ENCODE data around the gene HSD3B7.
A peak's percentile ranks its signal among the peaks of the same experiment; 100 is the strongest.

HSD3B7 gene

DNA sequence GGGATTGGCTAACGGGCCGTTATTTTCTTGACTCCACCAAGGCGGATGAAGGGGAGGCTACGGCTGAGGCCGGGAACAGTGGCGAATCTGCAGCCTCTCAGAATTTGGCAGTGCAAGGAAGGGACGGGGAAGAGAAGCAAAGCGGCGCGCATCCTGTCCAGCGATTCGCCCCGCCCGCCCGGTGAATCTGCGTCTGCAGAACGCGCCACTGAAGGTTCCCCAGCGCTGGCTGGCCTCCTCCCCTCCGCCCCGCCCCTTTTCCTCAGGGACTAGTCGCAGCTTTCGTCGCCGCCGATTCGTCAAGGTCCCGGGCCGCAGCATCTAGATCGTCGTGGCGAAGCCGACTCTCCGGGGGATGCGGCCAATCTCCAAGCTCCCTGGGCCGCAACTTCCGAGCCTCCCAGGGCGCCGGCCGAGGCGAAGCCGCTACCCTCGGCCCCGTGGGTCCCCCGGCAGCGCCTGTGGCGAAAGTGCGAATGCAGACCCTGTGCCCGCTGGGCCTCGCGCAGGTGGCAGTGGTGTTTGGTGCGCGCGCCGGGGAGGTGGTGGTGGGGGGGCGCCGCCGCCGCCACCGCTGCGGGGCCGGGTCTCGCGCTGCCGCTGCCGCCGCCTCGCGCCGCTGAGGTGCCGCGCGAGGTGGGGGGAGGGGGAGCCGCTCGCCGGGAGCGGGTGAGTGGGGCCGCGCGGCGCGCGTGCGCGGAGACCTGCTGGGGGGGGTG lies 27.4 kb upstream of the HSD3B7 start, which contains the start of gene SETD1A:
SETD1A (plus strand) TSS at position 299 of the 719 bp plus-strand sequence. CDS start 978 bp downstream, outside the sequence.
- peak; percentile 83 for ATAC-seq
- TF ChIP-seq, protein P1, sequence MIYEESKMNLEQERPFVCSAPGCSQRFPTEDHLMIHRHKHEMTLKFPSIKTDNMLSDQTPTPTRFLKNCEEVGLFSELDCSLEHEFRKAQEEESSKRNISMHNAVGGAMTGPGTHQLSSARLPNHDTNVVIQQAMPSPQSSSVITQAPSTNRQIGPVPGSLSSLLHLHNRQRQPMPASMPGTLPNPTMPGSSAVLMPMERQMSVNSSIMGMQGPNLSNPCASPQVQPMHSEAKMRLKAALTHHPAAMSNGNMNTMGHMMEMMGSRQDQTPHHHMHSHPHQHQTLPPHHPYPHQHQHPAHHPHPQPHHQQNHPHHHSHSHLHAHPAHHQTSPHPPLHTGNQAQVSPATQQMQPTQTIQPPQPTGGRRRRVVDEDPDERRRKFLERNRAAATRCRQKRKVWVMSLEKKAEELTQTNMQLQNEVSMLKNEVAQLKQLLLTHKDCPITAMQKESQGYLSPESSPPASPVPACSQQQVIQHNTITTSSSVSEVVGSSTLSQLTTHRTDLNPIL (CRISPR knock-in tag; IDR thresholded peaks at IDR 0.05; ENCODE audit: low read depth): no peak
- TF ChIP-seq, protein P2, sequence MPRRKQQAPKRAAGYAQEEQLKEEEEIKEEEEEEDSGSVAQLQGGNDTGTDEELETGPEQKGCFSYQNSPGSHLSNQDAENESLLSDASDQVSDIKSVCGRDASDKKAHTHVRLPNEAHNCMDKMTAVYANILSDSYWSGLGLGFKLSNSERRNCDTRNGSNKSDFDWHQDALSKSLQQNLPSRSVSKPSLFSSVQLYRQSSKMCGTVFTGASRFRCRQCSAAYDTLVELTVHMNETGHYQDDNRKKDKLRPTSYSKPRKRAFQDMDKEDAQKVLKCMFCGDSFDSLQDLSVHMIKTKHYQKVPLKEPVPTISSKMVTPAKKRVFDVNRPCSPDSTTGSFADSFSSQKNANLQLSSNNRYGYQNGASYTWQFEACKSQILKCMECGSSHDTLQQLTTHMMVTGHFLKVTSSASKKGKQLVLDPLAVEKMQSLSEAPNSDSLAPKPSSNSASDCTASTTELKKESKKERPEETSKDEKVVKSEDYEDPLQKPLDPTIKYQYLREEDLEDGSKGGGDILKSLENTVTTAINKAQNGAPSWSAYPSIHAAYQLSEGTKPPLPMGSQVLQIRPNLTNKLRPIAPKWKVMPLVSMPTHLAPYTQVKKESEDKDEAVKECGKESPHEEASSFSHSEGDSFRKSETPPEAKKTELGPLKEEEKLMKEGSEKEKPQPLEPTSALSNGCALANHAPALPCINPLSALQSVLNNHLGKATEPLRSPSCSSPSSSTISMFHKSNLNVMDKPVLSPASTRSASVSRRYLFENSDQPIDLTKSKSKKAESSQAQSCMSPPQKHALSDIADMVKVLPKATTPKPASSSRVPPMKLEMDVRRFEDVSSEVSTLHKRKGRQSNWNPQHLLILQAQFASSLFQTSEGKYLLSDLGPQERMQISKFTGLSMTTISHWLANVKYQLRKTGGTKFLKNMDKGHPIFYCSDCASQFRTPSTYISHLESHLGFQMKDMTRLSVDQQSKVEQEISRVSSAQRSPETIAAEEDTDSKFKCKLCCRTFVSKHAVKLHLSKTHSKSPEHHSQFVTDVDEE (CRISPR knock-in tag; IDR thresholded peaks at IDR 0.05): 0 out of 2 replicates have a peak, but pooled peaks have one; percentile 10
- TF ChIP-seq GLIS3 (CRISPR knock-in tag; IDR thresholded peaks at IDR 0.05): 0 out of 2 replicates have a peak, but pooled peaks have one; percentile 2
- TF ChIP-seq TCF4 (CRISPR knock-in tag; IDR thresholded peaks at IDR 0.05; ENCODE audit: borderline replicate concordance): no peak
- no peak for TF ChIP-seq RARB (CRISPR knock-in tag; IDR thresholded peaks at IDR 0.05)
- no peak for TF ChIP-seq ZNF565 (CRISPR knock-in tag; conservative IDR thresholded peaks at IDR 0.05; ENCODE audit: low read depth)
- TF ChIP-seq, protein P3, sequence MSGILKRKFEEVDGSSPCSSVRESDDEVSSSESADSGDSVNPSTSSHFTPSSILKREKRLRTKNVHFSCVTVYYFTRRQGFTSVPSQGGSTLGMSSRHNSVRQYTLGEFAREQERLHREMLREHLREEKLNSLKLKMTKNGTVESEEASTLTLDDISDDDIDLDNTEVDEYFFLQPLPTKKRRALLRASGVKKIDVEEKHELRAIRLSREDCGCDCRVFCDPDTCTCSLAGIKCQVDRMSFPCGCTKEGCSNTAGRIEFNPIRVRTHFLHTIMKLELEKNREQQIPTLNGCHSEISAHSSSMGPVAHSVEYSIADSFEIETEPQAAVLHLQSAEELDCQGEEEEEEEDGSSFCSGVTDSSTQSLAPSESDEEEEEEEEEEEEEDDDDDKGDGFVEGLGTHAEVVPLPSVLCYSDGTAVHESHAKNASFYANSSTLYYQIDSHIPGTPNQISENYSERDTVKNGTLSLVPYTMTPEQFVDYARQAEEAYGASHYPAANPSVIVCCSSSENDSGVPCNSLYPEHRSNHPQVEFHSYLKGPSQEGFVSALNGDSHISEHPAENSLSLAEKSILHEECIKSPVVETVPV (CRISPR knock-in tag; IDR thresholded peaks at IDR 0.05): no peak
- TF ChIP-seq, protein P4, sequence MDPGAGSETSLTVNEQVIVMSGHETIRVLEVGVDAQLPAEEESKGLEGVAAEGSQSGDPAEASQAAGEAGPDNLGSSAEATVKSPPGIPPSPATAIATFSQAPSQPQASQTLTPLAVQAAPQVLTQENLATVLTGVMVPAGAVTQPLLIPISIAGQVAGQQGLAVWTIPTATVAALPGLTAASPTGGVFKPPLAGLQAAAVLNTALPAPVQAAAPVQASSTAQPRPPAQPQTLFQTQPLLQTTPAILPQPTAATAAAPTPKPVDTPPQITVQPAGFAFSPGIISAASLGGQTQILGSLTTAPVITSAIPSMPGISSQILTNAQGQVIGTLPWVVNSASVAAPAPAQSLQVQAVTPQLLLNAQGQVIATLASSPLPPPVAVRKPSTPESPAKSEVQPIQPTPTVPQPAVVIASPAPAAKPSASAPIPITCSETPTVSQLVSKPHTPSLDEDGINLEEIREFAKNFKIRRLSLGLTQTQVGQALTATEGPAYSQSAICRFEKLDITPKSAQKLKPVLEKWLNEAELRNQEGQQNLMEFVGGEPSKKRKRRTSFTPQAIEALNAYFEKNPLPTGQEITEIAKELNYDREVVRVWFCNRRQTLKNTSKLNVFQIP (CRISPR knock-in tag; IDR thresholded peaks at IDR 0.05; ENCODE audit: borderline replicate concordance, low read depth): no peak
- TF ChIP-seq ISL1 (CRISPR knock-in tag; IDR thresholded peaks at IDR 0.05): no peak
- no peak for TF ChIP-seq ZNF8 (CRISPR knock-in tag; IDR thresholded peaks at IDR 0.05)
- peak; percentile 25; the same call in 1 of the 2 replicates for TF ChIP-seq SNAI2 (CRISPR knock-in tag; IDR thresholded peaks at IDR 0.05)
- no peak for TF ChIP-seq CSDC2 (CRISPR knock-in tag; IDR thresholded peaks at IDR 0.05)
- no peak; the same call in 1 of the 2 replicates for TF ChIP-seq ESRRG (CRISPR knock-in tag; IDR thresholded peaks at IDR 0.05)

DNA sequence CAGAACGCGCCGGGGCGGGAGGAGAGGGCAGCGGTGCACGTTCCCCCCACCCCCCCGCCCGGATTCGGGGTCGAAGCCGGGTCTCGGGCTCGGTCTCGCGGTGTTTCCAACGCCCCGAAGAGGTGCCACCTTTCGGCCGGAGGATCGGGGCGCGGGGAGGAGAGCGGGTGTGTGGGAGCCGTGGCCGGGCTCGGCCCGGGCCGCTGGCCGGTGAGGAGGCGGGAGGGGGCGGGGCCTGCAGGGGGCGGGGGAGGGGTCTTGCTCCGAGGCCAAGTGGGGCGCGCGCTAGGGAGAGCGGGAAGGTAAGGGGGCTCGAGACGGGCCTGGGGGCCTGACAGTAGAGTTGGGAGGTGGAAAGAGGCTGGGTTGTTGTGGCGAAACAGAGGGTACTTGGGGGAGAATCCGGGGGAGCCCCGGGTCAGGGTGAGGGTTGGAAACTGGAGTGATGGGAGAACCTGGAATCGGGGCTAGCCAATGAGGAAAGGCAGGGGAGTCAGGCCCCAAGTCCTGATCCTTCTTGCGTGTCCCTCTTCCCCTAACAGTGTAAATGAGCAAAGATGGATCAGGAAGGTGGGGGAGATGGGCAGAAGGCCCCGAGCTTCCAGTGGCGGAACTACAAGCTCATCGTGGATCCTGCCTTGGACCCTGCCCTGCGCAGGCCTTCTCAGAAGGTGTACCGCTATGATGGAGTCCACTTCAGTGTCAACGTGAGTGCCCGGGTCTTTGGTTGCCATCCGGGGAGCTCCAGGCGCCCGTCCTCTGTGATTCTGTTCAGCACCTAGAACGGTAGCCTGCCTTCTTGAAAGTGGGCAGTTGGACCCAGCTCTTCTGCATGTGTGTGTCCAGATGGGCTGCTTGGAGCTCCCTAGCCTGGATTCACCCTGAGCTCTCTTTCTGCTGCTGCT lies 26.6 kb upstream of the HSD3B7 start:
- TF ChIP-seq RARB (CRISPR knock-in tag; IDR thresholded peaks at IDR 0.05): no peak
- TF ChIP-seq, protein P1 (CRISPR knock-in tag; IDR thresholded peaks at IDR 0.05; ENCODE audit: low read depth): no peak
- no peak for TF ChIP-seq OSR1 (CRISPR knock-in tag; IDR thresholded peaks at IDR 0.05)
- no peak for TF ChIP-seq ARNTL (CRISPR knock-in tag; IDR thresholded peaks at IDR 0.05; ENCODE audit: borderline replicate concordance, low read depth)
- ATAC-seq: peak; percentile 25

DNA sequence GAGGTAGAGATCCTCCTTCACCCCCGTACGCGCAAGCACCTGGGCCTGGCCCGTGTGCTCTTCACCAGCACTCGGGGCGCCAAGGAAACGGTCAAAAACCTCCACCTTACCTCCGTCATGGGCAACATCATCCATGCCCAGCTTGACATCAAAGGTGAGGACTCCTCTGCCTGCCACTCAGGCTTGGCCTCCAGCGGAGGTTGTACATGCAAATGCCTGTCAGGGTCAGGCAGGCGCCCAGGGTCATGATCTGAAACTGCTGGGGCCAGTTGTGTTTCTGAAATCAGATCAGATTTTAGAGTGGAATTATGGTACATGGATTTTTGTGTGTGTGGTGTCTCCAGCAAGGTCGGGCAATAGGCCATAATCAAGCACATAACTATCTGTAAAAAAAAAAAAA lies 23.6 kb upstream of the HSD3B7 start:
- no peak for ATAC-seq
- TF ChIP-seq RARB (CRISPR knock-in tag; IDR thresholded peaks at IDR 0.05) (no peak), ZNF70 (CRISPR knock-in tag; IDR thresholded peaks at IDR 0.05) (no peak), ESRRG (CRISPR knock-in tag; IDR thresholded peaks at IDR 0.05) (no peak), ZNF565 (CRISPR knock-in tag; conservative IDR thresholded peaks at IDR 0.05; ENCODE audit: low read depth) (no peak), PPARA (CRISPR knock-in tag; IDR thresholded peaks at IDR 0.05; ENCODE audit: borderline replicate concordance) (no peak), ZFP30 (CRISPR knock-in tag; IDR thresholded peaks at IDR 0.05) (no peak), BACH2 (CRISPR knock-in tag; IDR thresholded peaks at IDR 0.05; ENCODE audit: borderline replicate concordance) (no peak), ISL1 (CRISPR knock-in tag; IDR thresholded peaks at IDR 0.05) (no peak), TCF4 (CRISPR knock-in tag; IDR thresholded peaks at IDR 0.05; ENCODE audit: borderline replicate concordance) (no peak), ZFP3 (CRISPR knock-in tag; IDR thresholded peaks at IDR 0.05) (no peak), SNAI2 (CRISPR knock-in tag; IDR thresholded peaks at IDR 0.05) (no peak), OSR1 (CRISPR knock-in tag; IDR thresholded peaks at IDR 0.05) (no peak)
- TF ChIP-seq, protein P4 (CRISPR knock-in tag; IDR thresholded peaks at IDR 0.05; ENCODE audit: borderline replicate concordance, low read depth): no peak
- TF ChIP-seq, protein P3 (CRISPR knock-in tag; IDR thresholded peaks at IDR 0.05): no peak

Measured in SK-N-SH treated with all-trans-retinoic acid at 6 μM for 48 hours (cell line).